Astrocyte of the spinal cord (primary cell): ENCODE data around the gene ACOX2.

Experiments used
- DNase-seq: peaks from one replicate; pipeline ENCODE4 v3.0.0; 2011; ENCODE audit warnings: low read depth, low spot score
- H3K4me3 ChIP-seq: 2 replicates; pipeline ENCODE4 v1.5.1; 2011; ENCODE audit warnings: low read depth, mild to moderate bottlenecking, low read length, moderate library complexity
- in situ Hi-C: cut with HindIII; loops from 2 replicates; pipeline ENCODE4 v1.10.0; 2017; ENCODE audit warnings: low sequenced_read_pairs
- TF ChIP-seq, protein P1 (sequence below): IDR thresholded peaks from 2 replicates; pipeline ENCODE4 v1.5.1; 2012; ENCODE audit warnings: low read depth, mild to moderate bottlenecking, low read length, inconsistent platforms

Gene ACOX2

GRCh38 chr3:58573640-58574039 is 36.6 kb upstream of the ACOX2 start:
- in situ Hi-C loops: no loop called here
- no peak for DNase-seq
- no peak overlapping the region for H3K4me3 ChIP-seq
- TF ChIP-seq, protein P1, sequence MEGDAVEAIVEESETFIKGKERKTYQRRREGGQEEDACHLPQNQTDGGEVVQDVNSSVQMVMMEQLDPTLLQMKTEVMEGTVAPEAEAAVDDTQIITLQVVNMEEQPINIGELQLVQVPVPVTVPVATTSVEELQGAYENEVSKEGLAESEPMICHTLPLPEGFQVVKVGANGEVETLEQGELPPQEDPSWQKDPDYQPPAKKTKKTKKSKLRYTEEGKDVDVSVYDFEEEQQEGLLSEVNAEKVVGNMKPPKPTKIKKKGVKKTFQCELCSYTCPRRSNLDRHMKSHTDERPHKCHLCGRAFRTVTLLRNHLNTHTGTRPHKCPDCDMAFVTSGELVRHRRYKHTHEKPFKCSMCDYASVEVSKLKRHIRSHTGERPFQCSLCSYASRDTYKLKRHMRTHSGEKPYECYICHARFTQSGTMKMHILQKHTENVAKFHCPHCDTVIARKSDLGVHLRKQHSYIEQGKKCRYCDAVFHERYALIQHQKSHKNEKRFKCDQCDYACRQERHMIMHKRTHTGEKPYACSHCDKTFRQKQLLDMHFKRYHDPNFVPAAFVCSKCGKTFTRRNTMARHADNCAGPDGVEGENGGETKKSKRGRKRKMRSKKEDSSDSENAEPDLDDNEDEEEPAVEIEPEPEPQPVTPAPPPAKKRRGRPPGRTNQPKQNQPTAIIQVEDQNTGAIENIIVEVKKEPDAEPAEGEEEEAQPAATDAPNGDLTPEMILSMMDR: no peak

- H3K4me3 ChIP-seq: no peak overlapping the region
- TF ChIP-seq, protein P1: no peak
- DNase-seq: no peak
- in situ Hi-C loops: no loop called here
These were observed 35.7 kb upstream of the ACOX2 start for GRCh38 chr3:58572634-58573230.

- peak; percentile 78 for DNase-seq
- TF ChIP-seq, protein P1: no peak
- no peak overlapping the region for H3K4me3 ChIP-seq
- in situ Hi-C loops: no loop called here
These were observed 35.1 kb upstream of the ACOX2 start for GRCh38 chr3:58572013-58572633.

DNA sequence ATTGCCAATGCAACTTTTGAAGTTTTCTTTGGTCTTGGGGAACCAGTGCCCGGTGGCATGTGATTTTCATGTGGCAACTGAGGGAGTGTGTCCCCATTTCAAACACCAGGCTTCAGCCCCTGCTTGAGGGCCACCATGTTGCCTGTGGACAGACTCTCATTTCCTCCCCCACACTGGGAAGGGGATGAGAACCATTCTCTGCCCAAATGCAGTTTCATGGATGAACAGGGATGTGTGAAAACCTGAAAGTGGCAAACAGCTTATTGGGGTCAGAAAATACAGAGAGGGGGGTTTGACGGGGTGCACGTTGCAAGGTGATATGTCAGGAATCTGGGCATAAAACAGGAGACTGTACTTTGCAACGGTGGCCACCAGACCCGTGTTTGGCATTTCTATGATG is 33.9 kb upstream of the ACOX2 start:
- TF ChIP-seq, protein P1: no peak
- no peak for DNase-seq
- in situ Hi-C loops: no loop called here
- no peak overlapping the region for H3K4me3 ChIP-seq

DNA sequence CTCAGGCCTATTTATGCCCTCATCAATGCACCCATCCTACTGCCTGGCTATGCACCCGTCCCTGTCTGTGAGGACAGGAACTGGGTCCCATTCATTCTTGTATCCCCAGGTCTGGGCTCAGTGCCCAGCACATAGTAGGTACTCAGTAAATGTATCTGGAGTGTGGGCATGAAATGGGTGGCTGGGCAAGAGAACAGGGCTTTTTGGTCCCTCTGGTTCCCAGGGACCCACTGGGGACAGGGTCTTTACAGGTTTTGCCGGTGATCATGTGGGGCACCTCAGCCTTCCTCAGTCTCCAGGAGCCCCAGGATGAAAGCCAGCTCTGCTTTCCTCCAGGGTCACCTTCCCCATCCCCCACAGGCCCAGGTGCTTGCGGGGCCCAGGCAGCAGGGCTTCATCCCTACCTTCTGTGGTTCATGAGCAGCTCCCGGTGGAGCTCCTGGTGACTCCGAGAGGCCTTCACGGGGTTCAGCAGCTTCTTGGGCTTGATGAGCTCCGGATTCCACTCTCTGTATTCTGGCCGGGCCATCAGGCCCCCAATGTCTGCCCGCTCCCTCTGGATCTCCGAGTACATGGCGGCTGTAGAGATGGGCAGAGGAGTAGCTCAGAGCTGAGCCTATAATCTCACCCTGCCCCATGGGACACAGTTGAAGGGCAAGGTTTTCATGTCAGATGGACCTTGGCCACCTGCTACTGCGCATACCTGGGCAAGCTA is 32.5 kb upstream of the ACOX2 start:
- no peak overlapping the region for H3K4me3 ChIP-seq
- in situ Hi-C loops: no loop called here
- DNase-seq: no peak
- TF ChIP-seq, protein P1: no peak

DNA sequence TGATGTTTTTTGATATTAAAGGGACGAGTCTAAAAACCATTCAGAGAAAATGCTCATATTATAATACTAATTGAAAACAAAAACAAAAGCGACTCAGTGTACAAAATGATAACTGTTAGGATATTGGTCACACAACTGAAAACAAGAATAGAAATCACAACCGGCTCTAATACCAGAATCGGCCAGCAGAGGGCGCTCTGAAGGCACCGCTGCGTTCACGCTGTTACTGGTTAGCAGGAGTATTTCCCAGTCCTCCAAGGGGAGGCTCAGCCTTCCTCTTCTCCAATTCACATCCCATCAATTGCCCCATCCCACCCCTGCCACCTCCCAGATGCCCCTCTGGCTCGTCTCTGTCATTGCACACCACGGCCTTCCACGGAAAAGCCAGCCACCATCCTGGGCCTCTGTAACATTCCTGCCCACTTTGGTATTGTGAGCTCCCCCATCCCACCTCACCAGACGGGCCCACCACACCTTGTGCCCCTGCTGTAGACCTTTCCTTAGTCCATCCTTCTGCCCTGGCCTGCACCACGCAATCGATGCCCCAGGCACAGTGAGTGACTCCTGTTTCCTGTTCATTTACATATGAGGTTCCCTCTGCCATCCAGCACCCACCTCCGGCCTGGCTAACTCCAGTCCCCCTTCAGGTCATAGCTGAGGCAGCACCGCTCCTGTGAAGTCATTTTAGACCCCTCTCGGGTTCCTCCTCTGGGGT is 31.7 kb upstream of the ACOX2 start:
- in situ Hi-C loops: no loop called here
- peak; percentile 72 for DNase-seq
- TF ChIP-seq, protein P1: peak; percentile 91
- H3K4me3 ChIP-seq: no peak overlapping the region
